ENCODE data around the gene BCAS4. TPM values are rescaled to one million over a fixed set of nuclear protein-coding genes. Genes with fewer than 3 reads are reported as not detected.

Gene BCAS4
- 7.6 and 12.4 TPM in 2 replicates for total RNA-seq (2021)
- Bru-seq, nascent RNA, result percentile 40 among the genes with signal in this experiment
- percentile 47 among the genes with signal in this experiment for BruChase-seq, experiment 1, labeled RNA remaining after a 2-hour chase
- BruChase-seq, experiment 2, labeled RNA remaining after a 6-hour chase, result percentile 38 among the genes with signal in this experiment
- long read RNA-seq, full-length matches to known transcripts, result 16 of 19 reads
- long read RNA-seq, partial matches to known transcripts, result 0 of 19 reads
- long read RNA-seq, other reads (novel, unspliced or antisense), result 3 of 19 reads

- POLR2A ChIA-PET (ENCODE audit: unreplicated experiment), result interaction anchor here (0.6 kb wide), 3 partner anchors 114 to 474 kb away, joined by 3 to 19 read pairs (median 5); no protein-coding TSS in a partner anchor
- Histone ChIP-seq H4K20me1 (ENCODE audit: insufficient read depth) (no peaks in the 10 kb centered on the region), H3K79me2 (ENCODE audit: low read depth) (no peaks in the 10 kb centered on the region), H3K9me2 (ENCODE audit: insufficient read depth) (no peaks in the 10 kb centered on the region), H3K4me1 (replicated peaks; ENCODE audit: insufficient read depth) (peaks cover 16% of the 10 kb centered on the region), H3K27me3 (ENCODE audit: insufficient read depth, low read depth) (no peaks in the 10 kb centered on the region), H3K27ac (no peak within 1 kb of the TSS), H3K4me2 (peak within 1 kb of the TSS; percentile 91), H2AFZ (peak within 1 kb of the TSS; percentile 98), H3K4me3 (peak within 1 kb of the TSS; percentile 93), H3K36me3 (ENCODE audit: low read depth) (no peaks in the 10 kb centered on the region), H3K9me3 (ENCODE audit: insufficient read depth, low read depth) (no peaks in the 10 kb centered on the region), H3F3A (ENCODE audit: insufficient read depth, low read depth) (peaks cover 14% of the 10 kb centered on the region; the same call in 1 of the 2 replicates)
- CTCF ChIA-PET, result interaction anchor here (0.5 to 2.2 kb wide), 8 partner anchors 10 to 602 kb away, joined by 3 to 18 read pairs (median 4); partner anchors contain the start of genes ADNP, DPM1 and MOCS3
- intact Hi-C loops (cut with micrococcal nuclease; ENCODE audit: unreplicated experiment), result loop anchor here (1.0 to 10.0 kb wide), 4 partner anchors 136 to 830 kb away; partner anchors contain the start of gene ADNP
- no TSS peak for BruUV-seq (replicated peaks)
- peak; percentile 63 to 91 for DNase-seq
- TF ChIP-seq EZH2 (IDR thresholded peaks at IDR 0.05; ENCODE audit: low read depth) (no peak), CTCF (conservative IDR thresholded peaks at IDR 0.05) (peak; percentile 61; the same call in 1 of the 2 replicates)
These were observed at the start of gene BCAS4 for GRCh38 chr20:50794846-50795634. BCAS4 (plus strand) TSS chr20:50795061; CDS start chr20:50795084, 23 bp downstream.

GRCh38 chr20:50745634-50746137, 49.2 kb upstream of the BCAS4 start:
- Histone ChIP-seq H3F3A (ENCODE audit: insufficient read depth, low read depth) (peaks cover 95% of the 10 kb centered on the region), H3K4me1 (replicated peaks; ENCODE audit: insufficient read depth) (peaks cover 80% of the 10 kb centered on the region), H3K4me2 (peak overlapping the region; percentile 75), H3K9me2 (ENCODE audit: insufficient read depth) (no peaks in the 10 kb centered on the region), H3K36me3 (ENCODE audit: low read depth) (peaks cover 68% of the 10 kb centered on the region), H3K27me3 (ENCODE audit: insufficient read depth, low read depth) (no peaks in the 10 kb centered on the region), H4K20me1 (ENCODE audit: insufficient read depth) (peaks cover 20% of the 10 kb centered on the region), H3K79me2 (ENCODE audit: low read depth) (peaks cover 97% of the 10 kb centered on the region), H3K27ac (peak overlapping the region; percentile 76), H3K9me3 (ENCODE audit: insufficient read depth, low read depth) (no peaks in the 10 kb centered on the region), H2AFZ (no peak overlapping the region), H3K4me3 (no peak overlapping the region)
- TF ChIP-seq EZH2 (IDR thresholded peaks at IDR 0.05; ENCODE audit: low read depth), result no peak
- no peak for TF ChIP-seq CTCF (conservative IDR thresholded peaks at IDR 0.05)
- POLR2A ChIA-PET (ENCODE audit: unreplicated experiment), result interaction anchor here (0.5 to 0.7 kb wide), 2 partner anchors 45 to 119 kb away, joined by 4 read pairs; no protein-coding TSS in a partner anchor
- intact Hi-C loops (cut with micrococcal nuclease; ENCODE audit: unreplicated experiment), result no loop called here
- no peak for DNase-seq
- no TSS peak for BruUV-seq (replicated peaks)
- CTCF ChIA-PET, result interaction anchor here (0.6 to 1.0 kb wide), 6 partner anchors 48 to 284 kb away, joined by 3 to 9 read pairs (median 7); no protein-coding TSS in a partner anchor

Data from PC-9 (cell line).